Muscle of back (tissue), 11 donors: Measurements from ENCODE around the gene FBXL12. TPM values are rescaled to one million over a fixed set of nuclear protein-coding genes. Genes with fewer than 3 reads are reported as not detected.
"Not testable (repeated sequence)": the region's sequence is repeated elsewhere in the genome, so short reads cannot be mapped to it uniquely, and the experiment has no call there.

Experiments used
- DNase-seq, 3 donors: peaks; one replicate each; pipeline versions ENCODE4 v3.0.0 to v3.0.0-alpha.2; 2013
- polyA plus RNA-seq, 10 donors: library from polyadenylated mRNA; unstranded; fragments of 120-200 nt; gene quantifications; one replicate each; pipeline ENCODE4 v1.2.1, GENCODE V29; 2013; ENCODE audit not compliant: insufficient read length in 10 of 10

FBXL12 gene
- polyA plus RNA-seq, 10 donors, result 22.8 to 30.1 (median 26.8) TPM

DNA sequence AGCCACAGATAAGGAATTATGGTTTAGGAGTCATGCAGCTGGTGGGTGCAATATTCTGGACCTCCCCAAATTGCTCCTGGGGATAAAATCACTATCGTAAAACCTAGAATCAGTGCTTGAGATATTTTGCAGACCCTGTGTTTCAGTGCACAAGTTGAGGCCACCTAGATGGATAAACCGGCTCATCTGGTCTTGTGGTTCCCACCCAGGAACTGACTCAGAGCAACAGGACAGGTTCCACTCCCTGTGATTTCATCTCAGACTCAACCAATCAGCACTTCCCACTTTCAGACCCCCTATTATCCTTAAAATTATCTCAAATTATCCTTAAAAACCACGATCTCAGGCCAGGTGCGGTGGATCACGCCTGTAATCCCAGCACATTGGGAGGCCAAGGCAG is 21.0 kb downstream of the FBXL12 start:
- DNase-seq, result no peak

DNA sequence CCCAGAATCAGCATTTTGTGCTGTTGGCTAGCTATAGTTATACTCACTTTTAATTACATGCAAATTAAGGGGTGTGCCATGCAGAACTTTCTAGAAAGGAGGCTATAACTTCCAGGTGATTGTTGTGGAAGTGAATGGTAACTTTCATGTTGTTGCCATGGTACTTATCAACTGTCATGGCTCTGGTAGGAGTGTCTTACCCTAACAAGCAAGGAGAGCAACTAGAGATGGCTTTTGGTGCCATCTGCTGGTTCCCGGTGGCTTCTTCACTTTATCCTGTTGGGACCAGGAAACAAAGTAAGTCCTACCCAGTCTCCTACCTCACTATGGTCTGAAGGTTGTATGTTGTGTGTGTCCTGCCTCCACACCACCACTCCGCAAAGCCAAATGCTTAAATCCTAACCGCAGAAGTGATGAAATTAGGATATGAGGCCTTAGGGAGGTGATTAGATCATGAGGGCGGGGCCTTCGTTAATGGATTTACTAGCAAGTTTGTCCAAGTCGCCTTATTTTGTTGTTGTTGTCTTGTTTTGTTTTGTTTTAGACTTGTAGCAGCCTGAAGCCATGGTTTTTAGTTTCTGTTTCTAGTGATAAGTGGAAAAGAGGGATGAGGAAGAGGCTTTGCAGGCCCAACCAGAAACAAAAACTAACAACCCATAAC is 22.6 kb downstream of the FBXL12 start:
- DNase-seq, result peak; percentile 81 to 92 (median 85)

DNA sequence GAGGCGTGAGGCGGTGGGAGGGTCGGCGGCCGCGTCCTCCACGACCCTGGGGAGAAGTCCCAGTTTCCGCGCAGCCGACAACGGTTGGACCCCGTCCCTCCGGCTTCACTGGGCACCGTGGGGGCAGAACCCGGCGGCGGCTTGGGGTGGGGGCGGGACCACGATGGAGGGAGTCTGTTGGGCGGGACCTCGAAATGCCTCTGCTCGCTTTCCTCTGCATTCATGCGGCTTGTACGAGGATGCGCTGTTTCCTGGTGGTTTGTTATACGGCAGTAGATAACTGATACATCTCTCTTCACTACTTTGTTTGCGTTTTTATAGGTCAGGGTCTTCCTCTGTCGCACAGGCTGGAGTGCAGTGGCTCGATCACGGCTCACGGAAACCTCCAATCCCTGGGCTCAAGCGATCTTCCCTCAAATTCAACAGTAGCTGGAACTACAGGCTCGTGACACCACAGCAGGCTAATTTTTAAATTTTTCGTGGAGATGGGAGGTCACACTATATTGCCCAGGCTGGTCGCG is 25.7 kb downstream of the FBXL12 start:
- DNase-seq, result peak in 1 of 3 donors; percentile 39

- peak; percentile 93 to 97 (median 95) for DNase-seq
Observed at GRCh38 chr19:9792206-9793070, 26.4 kb downstream of the FBXL12 start.

DNA sequence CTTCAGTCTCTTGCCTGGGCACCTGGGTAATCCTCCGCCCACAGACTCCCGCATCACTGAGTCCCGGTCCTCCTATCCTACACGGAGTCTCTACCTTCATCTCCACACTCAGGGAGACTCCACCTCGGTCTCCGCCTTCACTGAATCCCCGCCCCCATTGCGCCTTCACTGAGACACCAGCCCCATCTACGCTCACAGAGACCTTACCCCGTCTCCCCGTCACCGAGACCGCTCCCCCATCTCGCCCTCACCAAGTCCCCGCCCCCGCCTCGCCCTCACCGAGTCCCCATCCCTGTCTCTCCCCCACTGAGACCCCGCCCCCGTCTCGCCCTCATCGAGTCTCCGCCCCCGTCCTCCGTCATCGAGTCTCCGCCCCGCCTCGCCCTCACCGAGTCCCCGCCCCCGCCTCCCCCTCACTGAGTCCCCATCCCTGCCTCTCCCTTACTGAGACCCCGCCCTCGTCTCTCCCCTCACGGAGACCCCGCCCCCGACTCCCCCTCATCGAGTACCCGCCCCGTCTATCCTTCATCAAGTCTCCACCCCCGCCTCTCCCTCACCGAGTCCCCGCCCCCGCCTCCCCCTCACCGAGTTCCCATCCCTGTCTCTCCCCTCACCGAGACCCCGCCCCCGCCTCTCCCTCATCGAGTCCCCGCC is 27.2 kb downstream of the FBXL12 start:
- peak; percentile 95 to 96 (median 95) for DNase-seq

GRCh38 chr19:9791073-9791367 is 27.9 kb downstream of the FBXL12 start:
- DNase-seq, result not testable (repeated sequence)

GRCh38 chr19:9789579-9789978 is 29.3 kb downstream of the FBXL12 start:
- DNase-seq, result not testable (repeated sequence)

DNA sequence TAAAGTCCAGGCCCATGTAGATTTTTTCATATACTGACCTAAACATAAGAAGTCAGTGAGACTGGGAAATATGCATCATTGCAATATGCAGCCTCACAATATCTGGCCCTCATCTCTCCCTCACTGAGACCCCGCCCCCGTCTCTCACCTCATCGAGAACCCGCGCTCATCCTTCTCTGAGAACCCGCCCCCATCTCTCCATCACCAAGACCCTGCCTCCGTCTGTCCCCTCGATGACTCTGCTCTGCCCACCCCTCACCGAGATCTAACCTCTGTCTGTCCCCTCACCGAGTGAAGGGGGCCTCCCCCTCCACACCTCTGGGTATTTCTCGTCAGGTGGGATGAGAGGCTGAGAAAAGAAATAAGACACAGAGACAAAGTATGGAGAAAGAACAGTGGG is 29.8 kb downstream of the FBXL12 start:
- no peak for DNase-seq

DNA sequence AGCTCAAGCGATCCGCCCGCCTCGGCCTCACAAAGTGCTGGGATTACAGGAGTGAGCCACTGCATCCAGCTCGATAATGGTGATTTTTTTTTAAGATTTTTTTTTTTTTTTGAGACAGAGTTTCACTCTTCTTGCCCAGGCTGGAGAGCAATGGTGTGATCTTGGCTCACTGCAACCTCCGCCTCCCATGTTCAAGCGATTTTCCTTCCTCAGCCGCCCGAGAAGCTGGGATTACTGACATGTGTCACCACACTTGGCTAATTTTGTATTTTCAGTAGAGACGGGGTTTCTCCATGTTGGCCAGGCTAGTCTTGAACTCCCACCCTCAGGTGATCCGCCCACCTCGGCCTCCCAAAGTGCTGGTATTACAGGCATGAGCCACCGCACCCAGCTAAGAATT is 30.3 kb downstream of the FBXL12 start:
- DNase-seq, result not testable (repeated sequence)

DNA sequence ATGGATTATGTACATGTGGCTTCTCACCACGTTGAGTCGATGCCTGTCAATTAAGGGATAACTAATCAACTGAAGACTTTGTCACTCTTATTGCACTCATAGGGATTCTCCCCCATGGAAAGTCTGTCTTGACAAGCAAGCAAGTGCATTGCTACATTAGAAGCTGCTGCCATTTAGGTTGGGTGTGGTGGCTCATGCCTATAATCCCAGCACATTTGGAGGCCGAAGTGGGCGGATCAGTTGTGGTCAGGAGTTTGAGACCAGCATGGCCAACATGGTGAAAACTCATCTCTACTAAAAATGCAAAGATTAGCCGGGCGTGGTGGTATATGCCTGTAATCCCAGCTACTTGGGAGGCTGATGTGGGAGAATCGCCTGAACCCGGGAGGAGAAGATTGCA is 32.1 kb downstream of the FBXL12 start:
- DNase-seq, result no peak

DNA sequence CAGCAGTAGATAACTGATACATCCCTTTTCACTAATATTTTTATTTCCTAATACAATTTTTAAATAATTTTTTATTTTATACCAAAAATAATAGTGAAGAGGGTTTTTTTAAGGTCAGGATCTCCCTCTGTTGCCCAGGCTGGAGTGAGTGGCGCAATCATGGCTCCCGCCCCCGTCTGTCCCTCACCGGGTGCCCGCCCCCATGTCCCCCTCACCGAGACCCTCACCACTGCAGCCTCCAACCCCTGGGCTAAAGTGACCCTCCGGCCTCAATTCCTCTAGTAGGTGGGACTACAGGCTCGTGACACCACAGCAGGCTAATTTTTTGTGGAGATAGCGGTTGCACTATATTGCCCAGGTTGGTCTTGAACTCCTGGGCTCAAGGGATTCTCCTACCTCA is 32.5 kb downstream of the FBXL12 start:
- DNase-seq, result no peak

DNA sequence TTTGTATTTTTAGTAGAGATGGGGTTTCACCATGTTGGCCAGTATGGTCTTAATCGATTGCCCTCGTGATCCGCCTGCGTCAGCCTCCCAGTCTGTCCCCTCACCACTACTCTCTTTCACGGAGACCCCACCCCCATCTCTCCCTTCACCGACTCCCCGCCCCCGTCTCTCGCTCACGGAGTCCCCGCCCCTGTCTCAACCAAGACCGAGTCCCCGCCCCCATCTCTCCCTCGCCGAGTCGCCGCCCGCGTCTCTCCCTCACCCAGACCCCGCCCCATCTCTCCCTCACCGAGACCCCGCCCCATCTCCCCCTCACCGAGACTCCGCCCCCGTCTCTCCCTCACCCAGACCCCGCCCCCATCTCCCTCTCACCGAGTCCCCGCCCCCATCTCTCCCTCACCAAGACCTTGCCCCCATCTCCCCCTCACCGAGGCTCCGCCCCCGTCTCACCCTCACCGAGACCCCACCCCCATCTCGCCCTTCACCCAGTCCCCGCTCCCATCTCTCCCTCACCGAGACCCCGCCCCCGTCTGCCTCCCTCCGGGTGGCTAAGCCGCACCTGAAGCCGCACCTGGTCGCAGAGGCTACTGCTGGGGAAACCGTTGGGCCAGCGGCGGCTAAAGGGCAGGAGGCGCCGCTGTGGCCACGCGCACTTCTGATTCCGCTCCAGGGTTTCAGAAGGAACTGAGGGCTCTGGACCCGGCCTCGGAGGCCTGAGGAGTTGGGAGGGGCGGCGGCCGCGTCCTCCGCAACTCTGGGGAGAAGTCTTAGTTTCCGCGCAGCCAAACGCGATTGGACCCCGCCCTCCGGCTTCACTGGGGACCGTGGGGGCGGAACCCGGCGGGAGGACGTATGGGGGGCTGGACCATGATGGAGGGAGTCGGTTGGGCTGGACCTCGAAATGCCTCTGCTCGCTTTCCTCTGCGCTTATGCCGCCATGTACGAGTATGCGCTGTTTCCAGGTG is 33.2 kb downstream of the FBXL12 start:
- DNase-seq, result peak; percentile 94 to 98 (median 96)

GRCh38 chr19:9784163-9784496 is 34.7 kb downstream of the FBXL12 start:
- not testable (repeated sequence) for DNase-seq

DNA sequence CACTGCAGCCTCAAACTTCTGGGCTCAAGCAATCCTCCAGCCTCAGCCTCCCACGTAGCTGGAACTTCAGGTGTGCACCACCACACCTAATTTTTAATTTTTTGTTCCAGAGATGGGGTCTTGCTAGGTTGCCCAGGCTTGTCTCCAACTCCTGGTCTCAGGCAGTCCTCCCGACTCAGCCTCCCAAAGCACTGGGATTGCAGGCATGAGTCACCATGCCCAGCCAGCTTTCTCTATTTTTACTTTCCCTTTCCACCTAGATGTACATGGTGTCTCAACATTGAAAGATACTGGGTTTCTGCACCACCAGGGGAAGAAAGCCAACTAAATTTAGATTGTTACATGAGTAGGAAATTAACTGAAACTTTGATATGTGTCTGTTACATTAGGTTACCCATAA is 36.5 kb downstream of the FBXL12 start:
- DNase-seq, result no peak

- peak; percentile 95 to 99 (median 96) for DNase-seq
Observed at GRCh38 chr19:9768175-9769112, 50.4 kb downstream of the FBXL12 start, which contains the start of gene ZNF846. ZNF846 (minus strand) TSS chr19:9768738; CDS start chr19:9764950, 3,788 bp downstream.

Other genes starting within 250 kb of the FBXL12 start
- gene ZNF121, start 234.6 kb downstream of the FBXL12 start, polyA plus RNA-seq, result 10 to 100 TPM in 5 of 10 donors, 1 to 10 TPM in 5; 6.4 to 15.6 (median 9.6) TPM
- 10 to 100 TPM; 26.7 to 40.1 (median 35.2) TPM for gene ZNF561, start 197.8 kb downstream of the FBXL12 start, polyA plus RNA-seq
- 10 to 100 TPM; 13.0 to 22.6 (median 18.0) TPM for gene ZNF562, start 144.0 kb downstream of the FBXL12 start, polyA plus RNA-seq
- gene ZNF846, start 50.3 kb downstream of the FBXL12 start, polyA plus RNA-seq, result 10 to 100 TPM in 5 of 10 donors, 1 to 10 TPM in 5; 5.1 to 15.0 (median 9.5) TPM
- gene UBL5, start 8.8 kb upstream of the FBXL12 start, polyA plus RNA-seq, result 100 to 1,000 TPM; 152 to 220 (median 187) TPM
- gene PIN1, start 16.2 kb upstream of the FBXL12 start, polyA plus RNA-seq, result 10 to 100 TPM; 51.0 to 80.8 (median 59.4) TPM
- gene OLFM2, start 117.4 kb upstream of the FBXL12 start, polyA plus RNA-seq, result 10 to 100 TPM; 19.3 to 55.9 (median 32.7) TPM
- gene COL5A3, start 191.4 kb upstream of the FBXL12 start, polyA plus RNA-seq, result 100 to 1,000 TPM in 1 of 10 donors, 10 to 100 TPM in 9; 55.3 to 119 (median 78.8) TPM
- not detected for gene RDH8, start 194.4 kb upstream of the FBXL12 start, polyA plus RNA-seq